ENCODE measurements around the gene ZCCHC14.

The ZCCHC14 gene

GRCh38 chr16:87356491-87356853 lies 136.4 kb downstream of the ZCCHC14 start:
- no peak for DNase-seq
